ENCODE results near the gene ESR1. TPM values are rescaled to one million over a fixed set of nuclear protein-coding genes. Genes with fewer than 3 reads are reported as not detected.
"Not testable (repeated sequence)": the region's sequence is repeated elsewhere in the genome, so short reads cannot be mapped to it uniquely, and the experiment has no call there.

The ESR1 gene
- total and polyA plus RNA-seq, 2 donors (not counting 3 experiments of a cell fraction or from before 2014, with no cell fraction given): 0.01 TPM; not detected in 1

DNA sequence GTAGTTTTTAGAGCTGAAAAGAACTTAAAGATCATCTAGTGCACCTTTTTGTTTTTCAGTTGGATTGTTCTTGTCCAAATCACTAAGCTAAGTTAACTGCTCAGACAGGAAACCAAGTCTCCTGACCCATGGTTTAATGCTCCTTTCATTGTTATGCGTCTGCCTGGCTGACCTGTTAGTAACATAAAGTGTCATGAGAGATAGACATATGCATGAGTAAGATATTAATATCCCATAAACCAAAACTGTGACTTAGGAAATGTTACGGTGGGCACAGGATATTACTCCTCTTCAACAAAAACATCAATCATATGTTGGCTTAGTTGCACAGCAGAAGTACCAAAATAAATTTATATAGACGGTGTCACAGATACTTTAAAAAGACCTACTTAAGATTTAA, 84.0 kb downstream of the ESR1 start:
- ChIA-PET POLR2A (no interaction called here), CTCF (interaction anchor here (0.6 to 2.8 kb wide), 5 partner anchors 9 to 233 kb away, joined by 3 to 10 read pairs (median 3); no protein-coding TSS in a partner anchor)
- Histone ChIP-seq H3K9me1 (replicated peaks; ENCODE audit: control insufficient read depth, extremely low read depth, insufficient read depth, low read length) (no peaks in the 10 kb centered on the region), H3K4me3 (replicated peaks in 1 of 3; ENCODE audit: insufficient read depth in 1 of 3, low read depth in 1 of 3, low read length in 3 of 3) (peak overlapping the region in 1 of 3 experiments; percentile 23), H3K79me2 (ENCODE audit: control insufficient read depth, insufficient read depth, low read length) (no peaks in the 10 kb centered on the region), H3K4me2 (ENCODE audit: insufficient read depth, low read length) (peak overlapping the region; percentile 75), H3K27ac (ENCODE audit: insufficient read depth, low read depth, low read length) (peak overlapping the region; percentile 60), H3K36me3 (ENCODE audit: control insufficient read depth in 2 of 2, extremely low read depth in 1 of 2, insufficient read depth in 2 of 2, low read length in 2 of 2) (no peaks in the 10 kb centered on the region), H3K9ac (replicated peaks; ENCODE audit: extremely low read depth, insufficient read depth, low read length) (peak overlapping the region; percentile 61), H2AFZ (ENCODE audit: low read depth, low read length) (peak overlapping the region; percentile 26), H3K27me3 (ENCODE audit: control insufficient read depth in 2 of 2, insufficient read depth in 2 of 2, low read length in 2 of 2) (no peaks in the 10 kb centered on the region), H4K20me1 (replicated peaks; ENCODE audit: control insufficient read depth, extremely low read depth, insufficient read depth, low read length) (no peaks in the 10 kb centered on the region), H3K4me1 (ENCODE audit: control insufficient read depth, extremely low read depth, insufficient read depth, low read length) (peaks cover 19% of the 10 kb centered on the region), H3K9me3 (replicated peaks; ENCODE audit: control insufficient read depth, insufficient read depth, low read length) (no peaks in the 10 kb centered on the region)
- no TSS peak for BruUV-seq (replicated peaks)
- peak; percentile 90 for FAIRE-seq
- dilution Hi-C loops (cut with MboI; ENCODE audit: extremely low pct_ligation_motif_present, low sequenced_read_pairs) (no loop called here), intact Hi-C loops (cut with micrococcal nuclease) (loop anchor here (1.0 to 2.0 kb wide), 3 partner anchors 83 to 209 kb away; no protein-coding TSS in a partner anchor)
- DNase-seq (ENCODE audit: low read depth, low spot score): peak; percentile 96
- TF ChIP-seq, protein P1, sequence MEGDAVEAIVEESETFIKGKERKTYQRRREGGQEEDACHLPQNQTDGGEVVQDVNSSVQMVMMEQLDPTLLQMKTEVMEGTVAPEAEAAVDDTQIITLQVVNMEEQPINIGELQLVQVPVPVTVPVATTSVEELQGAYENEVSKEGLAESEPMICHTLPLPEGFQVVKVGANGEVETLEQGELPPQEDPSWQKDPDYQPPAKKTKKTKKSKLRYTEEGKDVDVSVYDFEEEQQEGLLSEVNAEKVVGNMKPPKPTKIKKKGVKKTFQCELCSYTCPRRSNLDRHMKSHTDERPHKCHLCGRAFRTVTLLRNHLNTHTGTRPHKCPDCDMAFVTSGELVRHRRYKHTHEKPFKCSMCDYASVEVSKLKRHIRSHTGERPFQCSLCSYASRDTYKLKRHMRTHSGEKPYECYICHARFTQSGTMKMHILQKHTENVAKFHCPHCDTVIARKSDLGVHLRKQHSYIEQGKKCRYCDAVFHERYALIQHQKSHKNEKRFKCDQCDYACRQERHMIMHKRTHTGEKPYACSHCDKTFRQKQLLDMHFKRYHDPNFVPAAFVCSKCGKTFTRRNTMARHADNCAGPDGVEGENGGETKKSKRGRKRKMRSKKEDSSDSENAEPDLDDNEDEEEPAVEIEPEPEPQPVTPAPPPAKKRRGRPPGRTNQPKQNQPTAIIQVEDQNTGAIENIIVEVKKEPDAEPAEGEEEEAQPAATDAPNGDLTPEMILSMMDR (IDR thresholded peaks at IDR 0.05; ENCODE audit: extremely low read depth in 1 of 2, insufficient read depth in 1 of 2, low read depth in 1 of 2, low read length in 2 of 2): no peak
- TF ChIP-seq GATA2 (IDR thresholded peaks at IDR 0.05; ENCODE audit: insufficient read depth, insufficient read length, low read depth, low read length): peak; percentile 73
- peak; percentile 55 for TF ChIP-seq FOS (IDR thresholded peaks at IDR 0.05; ENCODE audit: borderline replicate concordance, insufficient read depth, low read length)
- TF ChIP-seq JUN (IDR thresholded peaks at IDR 0.05; ENCODE audit: borderline replicate concordance, insufficient read depth, insufficient read length, low read depth): peak; percentile 61
- no peak for TF ChIP-seq POLR2A (IDR thresholded peaks at IDR 0.05; ENCODE audit: low read depth, low read length)
- TF ChIP-seq POLR2AphosphoS5 (IDR thresholded peaks at IDR 0.05; ENCODE audit: insufficient read depth, low read depth, low read length): peak; percentile 59
- TF ChIP-seq EZH2 (IDR thresholded peaks at IDR 0.05; ENCODE audit: borderline replicate concordance, low read depth, low read length, severe bottlenecking): no peak

DNA sequence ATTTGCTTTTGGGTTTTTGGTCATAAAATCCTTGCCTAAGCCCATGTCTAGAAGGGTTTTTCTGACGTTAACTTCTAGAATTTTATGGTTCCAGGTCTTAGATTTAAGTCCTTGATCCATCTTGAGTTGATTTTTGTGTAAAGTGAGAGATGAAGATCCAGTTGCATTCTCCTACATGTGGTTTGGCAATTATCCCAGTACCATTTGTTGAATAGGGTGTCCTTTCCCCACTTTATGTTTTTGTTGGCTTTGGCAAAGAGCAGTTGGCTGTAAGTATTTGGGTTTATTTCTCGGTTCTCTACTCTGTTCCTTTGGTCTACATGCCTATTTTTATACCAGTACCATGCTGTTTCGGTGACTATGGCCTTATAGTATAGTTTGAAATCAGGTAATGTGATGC, 86.9 kb downstream of the ESR1 start:
- H3K27ac ChIP-seq (ENCODE audit: insufficient read depth, low read depth, low read length); intact Hi-C loops (cut with micrococcal nuclease); H3K9me1 ChIP-seq (replicated peaks; ENCODE audit: control insufficient read depth, extremely low read depth, insufficient read depth, low read length); CTCF ChIA-PET; H3K27me3 ChIP-seq (ENCODE audit: control insufficient read depth in 2 of 2, insufficient read depth in 2 of 2, low read length in 2 of 2); H4K20me1 ChIP-seq (replicated peaks; ENCODE audit: control insufficient read depth, extremely low read depth, insufficient read depth, low read length); H3K4me3 ChIP-seq (replicated peaks in 1 of 3; ENCODE audit: insufficient read depth in 1 of 3, low read depth in 1 of 3, low read length in 3 of 3); H3K9ac ChIP-seq (replicated peaks; ENCODE audit: extremely low read depth, insufficient read depth, low read length); H3K36me3 ChIP-seq (ENCODE audit: control insufficient read depth in 2 of 2, extremely low read depth in 1 of 2, insufficient read depth in 2 of 2, low read length in 2 of 2); H3K9me3 ChIP-seq (replicated peaks; ENCODE audit: control insufficient read depth, insufficient read depth, low read length); BruUV-seq (replicated peaks); POLR2A ChIA-PET; H3K79me2 ChIP-seq (ENCODE audit: control insufficient read depth, insufficient read depth, low read length); H2AFZ ChIP-seq (ENCODE audit: low read depth, low read length); H3K4me2 ChIP-seq (ENCODE audit: insufficient read depth, low read length); dilution Hi-C loops (cut with MboI; ENCODE audit: extremely low pct_ligation_motif_present, low sequenced_read_pairs): not testable (repeated sequence)
- DNase-seq (ENCODE audit: low read depth, low spot score) (peak; percentile 56), FAIRE-seq (peak; percentile 75)
- peaks cover 19% of the 10 kb centered on the region for H3K4me1 ChIP-seq (ENCODE audit: control insufficient read depth, extremely low read depth, insufficient read depth, low read length)

DNA sequence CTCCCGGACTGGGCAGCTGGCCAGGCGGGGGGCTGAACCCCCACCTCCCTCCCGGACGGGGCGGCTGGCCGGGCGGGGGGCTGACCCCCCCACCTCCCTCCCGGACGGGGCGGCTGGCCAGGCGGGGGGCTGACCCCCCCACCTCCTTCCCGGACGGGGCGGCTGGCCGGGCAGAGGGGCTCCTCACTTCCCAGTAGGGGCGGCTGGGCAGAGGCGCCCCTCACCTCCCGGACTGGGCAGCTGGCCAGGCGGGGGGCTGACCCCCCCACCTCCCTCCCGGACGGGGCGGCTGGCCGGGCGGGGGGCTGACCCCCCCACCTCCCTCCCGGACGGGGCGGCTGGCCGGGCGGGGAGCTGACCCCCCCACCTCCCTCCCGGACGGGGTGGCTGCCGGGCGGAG, 91.7 kb downstream of the ESR1 start:
- H3K79me2 ChIP-seq (ENCODE audit: control insufficient read depth, insufficient read depth, low read length); CTCF ChIA-PET; BruUV-seq (replicated peaks); H3K4me3 ChIP-seq (replicated peaks in 1 of 3; ENCODE audit: insufficient read depth in 1 of 3, low read depth in 1 of 3, low read length in 3 of 3); H3K36me3 ChIP-seq (ENCODE audit: control insufficient read depth in 2 of 2, extremely low read depth in 1 of 2, insufficient read depth in 2 of 2, low read length in 2 of 2); H3K27ac ChIP-seq (ENCODE audit: insufficient read depth, low read depth, low read length); dilution Hi-C loops (cut with MboI; ENCODE audit: extremely low pct_ligation_motif_present, low sequenced_read_pairs); H3K27me3 ChIP-seq (ENCODE audit: control insufficient read depth in 2 of 2, insufficient read depth in 2 of 2, low read length in 2 of 2); DNase-seq (ENCODE audit: low read depth, low spot score); FAIRE-seq; H3K4me2 ChIP-seq (ENCODE audit: insufficient read depth, low read length); POLR2A ChIA-PET; H3K4me1 ChIP-seq (ENCODE audit: control insufficient read depth, extremely low read depth, insufficient read depth, low read length); intact Hi-C loops (cut with micrococcal nuclease); H3K9me3 ChIP-seq (replicated peaks; ENCODE audit: control insufficient read depth, insufficient read depth, low read length); H4K20me1 ChIP-seq (replicated peaks; ENCODE audit: control insufficient read depth, extremely low read depth, insufficient read depth, low read length); H2AFZ ChIP-seq (ENCODE audit: low read depth, low read length); H3K9me1 ChIP-seq (replicated peaks; ENCODE audit: control insufficient read depth, extremely low read depth, insufficient read depth, low read length); H3K9ac ChIP-seq (replicated peaks; ENCODE audit: extremely low read depth, insufficient read depth, low read length): not testable (repeated sequence)
